Measurements from ENCODE around the gene OR5H2. TPM values are rescaled to one million over a fixed set of nuclear protein-coding genes. Genes with fewer than 3 reads are reported as not detected.

The OR5H2 gene
- total RNA-seq, 1 donor: not detected

GRCh38 chr3:98290916-98291315 is 8.6 kb downstream of the OR5H2 start:
- H4K20me1 ChIP-seq (ENCODE audit: insufficient read depth, low read length): no peaks in the 10 kb centered on the region
- H3K4me2 ChIP-seq (ENCODE audit: insufficient read depth, low read length): no peak overlapping the region
- no peaks in the 10 kb centered on the region for H3K27me3 ChIP-seq (ENCODE audit: insufficient read depth, low read length)
- no peak overlapping the region for H3K27ac ChIP-seq (ENCODE audit: low read depth, low read length)
- no peaks in the 10 kb centered on the region for H3K4me1 ChIP-seq (ENCODE audit: insufficient read depth, low read length)
- no peak overlapping the region for H2AFZ ChIP-seq (ENCODE audit: low read length)
- H3K79me2 ChIP-seq (ENCODE audit: insufficient read depth, low read length): no peaks in the 10 kb centered on the region
- H3K4me3 ChIP-seq (ENCODE audit: insufficient read depth, low read length): no peak overlapping the region
- TF ChIP-seq CTCF (IDR thresholded peaks at IDR 0.05; ENCODE audit: extremely low read depth, low read depth, low read length): no peak
- no peaks in the 10 kb centered on the region for H3K9me3 ChIP-seq (ENCODE audit: low read depth, low read length)
- no peak for DNase-seq (ENCODE audit: insufficient read length, low spot score, missing footprints)
- H3K36me3 ChIP-seq (ENCODE audit: insufficient read depth, low read length): no peaks in the 10 kb centered on the region

GRCh38 chr3:98291332-98291957 is 9.1 kb downstream of the OR5H2 start:
- H3K4me1 ChIP-seq (ENCODE audit: insufficient read depth, low read length): no peaks in the 10 kb centered on the region
- H4K20me1 ChIP-seq (ENCODE audit: insufficient read depth, low read length): no peaks in the 10 kb centered on the region
- no peaks in the 10 kb centered on the region for H3K36me3 ChIP-seq (ENCODE audit: insufficient read depth, low read length)
- no peak for DNase-seq (ENCODE audit: insufficient read length, low spot score, missing footprints)
- H3K4me3 ChIP-seq (ENCODE audit: insufficient read depth, low read length): no peak overlapping the region
- no peak overlapping the region for H3K4me2 ChIP-seq (ENCODE audit: insufficient read depth, low read length)
- no peak overlapping the region for H2AFZ ChIP-seq (ENCODE audit: low read length)
- no peaks in the 10 kb centered on the region for H3K9me3 ChIP-seq (ENCODE audit: low read depth, low read length)
- H3K27me3 ChIP-seq (ENCODE audit: insufficient read depth, low read length): no peaks in the 10 kb centered on the region
- no peak overlapping the region for H3K27ac ChIP-seq (ENCODE audit: low read depth, low read length)
- no peaks in the 10 kb centered on the region for H3K79me2 ChIP-seq (ENCODE audit: insufficient read depth, low read length)
- no peak for TF ChIP-seq CTCF (IDR thresholded peaks at IDR 0.05; ENCODE audit: extremely low read depth, low read depth, low read length)

GRCh38 chr3:98322101-98322500 is 39.8 kb downstream of the OR5H2 start:
- no peaks in the 10 kb centered on the region for H3K4me1 ChIP-seq (ENCODE audit: insufficient read depth, low read length)
- H3K27ac ChIP-seq (ENCODE audit: low read depth, low read length): no peak overlapping the region
- no peaks in the 10 kb centered on the region for H3K9me3 ChIP-seq (ENCODE audit: low read depth, low read length)
- no peaks in the 10 kb centered on the region for H3K36me3 ChIP-seq (ENCODE audit: insufficient read depth, low read length)
- no peak overlapping the region for H3K4me2 ChIP-seq (ENCODE audit: insufficient read depth, low read length)
- no peak for DNase-seq (ENCODE audit: insufficient read length, low spot score, missing footprints)
- H3K27me3 ChIP-seq (ENCODE audit: insufficient read depth, low read length): no peaks in the 10 kb centered on the region
- TF ChIP-seq CTCF (IDR thresholded peaks at IDR 0.05; ENCODE audit: extremely low read depth, low read depth, low read length): no peak
- H4K20me1 ChIP-seq (ENCODE audit: insufficient read depth, low read length): no peaks in the 10 kb centered on the region
- H3K79me2 ChIP-seq (ENCODE audit: insufficient read depth, low read length): no peaks in the 10 kb centered on the region
- no peak overlapping the region for H2AFZ ChIP-seq (ENCODE audit: low read length)
- no peak overlapping the region for H3K4me3 ChIP-seq (ENCODE audit: insufficient read depth, low read length)

GRCh38 chr3:98322686-98323085 is 40.4 kb downstream of the OR5H2 start:
- Histone ChIP-seq H3K9me3 (ENCODE audit: low read depth, low read length) (no peaks in the 10 kb centered on the region), H3K36me3 (ENCODE audit: insufficient read depth, low read length) (no peaks in the 10 kb centered on the region), H4K20me1 (ENCODE audit: insufficient read depth, low read length) (no peaks in the 10 kb centered on the region), H3K4me1 (ENCODE audit: insufficient read depth, low read length) (no peaks in the 10 kb centered on the region), H3K79me2 (ENCODE audit: insufficient read depth, low read length) (no peaks in the 10 kb centered on the region), H3K4me3 (ENCODE audit: insufficient read depth, low read length) (no peak overlapping the region), H3K27ac (ENCODE audit: low read depth, low read length) (no peak overlapping the region), H3K4me2 (ENCODE audit: insufficient read depth, low read length) (no peak overlapping the region), H3K27me3 (ENCODE audit: insufficient read depth, low read length) (no peaks in the 10 kb centered on the region), H2AFZ (ENCODE audit: low read length) (no peak overlapping the region)
- no peak for DNase-seq (ENCODE audit: insufficient read length, low spot score, missing footprints)
- no peak for TF ChIP-seq CTCF (IDR thresholded peaks at IDR 0.05; ENCODE audit: extremely low read depth, low read depth, low read length)

Measured in osteoblast (primary cell).